Inflammatory macrophage treated with lipopolysaccharide for 4 hours (primary cell): ENCODE data around the gene SMCO3.

ENCODE experiments used
- DNase-seq: peaks from one replicate; pipeline ENCODE4 v3.0.0-alpha.2; 2020

Gene SMCO3

DNA sequence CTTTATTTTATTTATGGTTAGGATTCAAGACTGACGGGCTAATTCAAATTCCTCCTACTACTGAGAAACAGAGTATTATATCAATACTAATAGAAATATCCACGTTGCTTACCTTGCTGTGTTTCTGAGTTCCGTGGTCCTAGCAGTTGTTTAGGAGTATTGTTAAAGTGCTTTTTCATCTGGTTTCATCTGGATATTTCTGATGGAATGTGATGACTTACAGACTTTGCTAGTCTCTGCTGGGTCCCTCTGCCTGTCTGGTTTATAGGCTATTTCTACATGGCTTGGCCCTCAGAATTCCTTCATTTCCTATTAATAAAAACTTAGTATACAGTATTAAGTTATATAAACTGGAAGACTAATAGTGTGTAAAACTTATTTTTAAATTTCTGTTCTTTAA is at the start of gene SMCO3:
TSS of gene SMCO3 (minus strand) at position 169 of the 400 bp plus-strand sequence. CDS start 7,502 bp downstream, outside the sequence.
- no peak for DNase-seq

- DNase-seq = no peak
Measured at GRCh38 chr12:14860490-14860889, 46.5 kb upstream of the SMCO3 start.

DNA sequence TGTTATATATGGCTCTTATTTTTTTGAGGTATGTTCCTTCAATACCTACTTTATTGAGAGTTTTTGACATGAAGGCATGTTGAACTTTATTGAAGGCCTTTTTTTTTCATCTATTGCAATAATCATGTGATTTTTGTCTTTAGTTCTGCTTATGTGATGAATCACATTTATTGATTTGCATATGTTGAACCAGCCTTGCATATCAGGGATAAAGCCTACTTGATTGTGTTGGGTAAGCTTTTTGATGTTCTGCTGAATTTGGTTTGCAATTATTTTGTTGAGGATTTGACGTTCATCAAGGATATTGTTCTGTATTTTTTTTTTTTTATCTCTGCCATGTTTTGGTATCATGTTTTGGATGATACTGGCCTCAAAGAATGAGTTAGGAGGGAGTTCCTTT is 44.5 kb upstream of the SMCO3 start:
- no peak for DNase-seq

DNA sequence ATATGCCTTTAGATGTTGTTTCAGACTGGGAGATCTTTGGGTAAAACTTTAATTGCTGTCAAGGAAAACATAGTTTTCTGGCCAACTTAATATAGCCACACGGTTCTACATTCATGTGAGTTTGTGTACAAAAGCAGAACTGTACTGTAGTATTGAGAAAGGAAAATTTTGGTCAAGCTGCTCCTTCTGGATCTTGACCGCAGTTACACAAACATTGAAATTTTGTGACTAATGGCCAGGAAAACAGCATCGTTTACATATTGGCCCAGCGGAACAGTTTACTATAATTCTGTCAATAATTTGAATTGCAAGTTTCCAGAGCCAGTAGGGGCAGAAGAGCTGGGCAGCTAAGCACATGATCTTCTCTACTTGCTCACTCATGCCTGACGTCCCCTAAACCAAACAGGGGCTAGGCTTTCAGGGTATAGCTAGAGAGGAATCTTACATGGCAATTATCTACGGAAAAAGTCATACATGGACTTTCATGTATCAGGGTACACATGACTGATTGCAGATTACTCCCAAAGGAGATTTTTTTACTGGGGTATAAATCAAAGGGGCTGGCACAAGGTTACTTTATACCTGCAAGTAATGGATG is 40.7 kb upstream of the SMCO3 start:
- no peak for DNase-seq

DNA sequence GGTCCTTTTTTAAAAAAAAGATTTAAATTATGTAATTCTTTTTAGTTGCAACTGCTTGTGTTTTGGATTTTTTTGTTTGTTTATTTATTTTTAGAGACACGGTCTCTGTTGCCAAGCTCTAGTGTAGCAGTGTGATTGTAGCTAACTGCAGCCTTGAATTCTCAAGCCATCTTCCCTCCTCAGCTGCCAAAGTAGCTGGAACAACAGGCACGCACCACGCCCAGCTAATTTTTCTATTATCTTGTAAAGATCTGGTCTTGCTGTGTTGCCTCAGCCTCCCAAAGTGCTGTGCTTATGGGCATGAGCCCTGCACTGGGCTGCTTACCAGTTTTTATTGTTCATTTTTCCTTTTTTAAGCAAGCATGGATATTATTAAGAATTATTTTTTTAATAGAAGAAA is 40.0 kb upstream of the SMCO3 start:
- DNase-seq = no peak

DNA sequence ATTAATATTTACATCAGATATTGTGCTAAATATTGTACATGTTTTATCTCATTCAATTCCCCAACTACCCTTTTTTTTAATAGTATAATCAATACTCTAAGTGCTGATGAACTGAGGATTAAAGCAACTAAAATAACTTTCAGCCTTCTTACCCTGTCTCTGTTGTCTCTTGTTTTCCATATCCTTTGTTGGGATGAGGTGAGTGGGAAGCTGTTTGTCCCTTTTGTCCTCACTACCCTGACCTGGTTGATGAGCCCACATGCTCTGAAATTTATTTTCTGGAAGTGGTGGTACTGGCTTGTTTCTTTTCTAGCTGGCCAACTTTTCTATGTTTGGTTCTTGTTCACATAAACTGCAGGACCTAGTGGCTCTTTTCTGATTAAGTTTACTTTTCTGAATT is 38.9 kb upstream of the SMCO3 start:
- DNase-seq = no peak

- no peak for DNase-seq
Measured at GRCh38 chr12:14850929-14851663, 37.1 kb upstream of the SMCO3 start.

DNA sequence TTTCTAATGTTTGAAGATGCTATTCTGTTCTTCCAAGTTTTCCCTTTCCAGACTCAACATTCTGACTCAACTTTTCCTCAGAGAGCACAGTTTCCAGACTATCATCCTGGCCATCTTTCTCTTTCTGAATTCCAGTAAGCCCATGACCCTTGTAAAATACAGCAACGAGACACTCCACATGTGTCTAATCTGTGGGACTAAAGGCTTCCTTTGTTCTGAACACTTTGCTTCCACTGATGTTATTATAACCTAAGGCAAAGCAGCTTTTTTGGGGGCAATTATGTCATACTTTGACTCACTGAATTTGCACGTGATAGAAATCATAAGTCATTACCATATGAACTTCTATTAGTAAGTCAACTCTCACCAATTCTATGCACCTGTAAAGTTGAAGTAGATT is 35.7 kb upstream of the SMCO3 start:
- no peak for DNase-seq

- DNase-seq = no peak
Measured at GRCh38 chr12:14846876-14847580, 33.0 kb upstream of the SMCO3 start.

DNA sequence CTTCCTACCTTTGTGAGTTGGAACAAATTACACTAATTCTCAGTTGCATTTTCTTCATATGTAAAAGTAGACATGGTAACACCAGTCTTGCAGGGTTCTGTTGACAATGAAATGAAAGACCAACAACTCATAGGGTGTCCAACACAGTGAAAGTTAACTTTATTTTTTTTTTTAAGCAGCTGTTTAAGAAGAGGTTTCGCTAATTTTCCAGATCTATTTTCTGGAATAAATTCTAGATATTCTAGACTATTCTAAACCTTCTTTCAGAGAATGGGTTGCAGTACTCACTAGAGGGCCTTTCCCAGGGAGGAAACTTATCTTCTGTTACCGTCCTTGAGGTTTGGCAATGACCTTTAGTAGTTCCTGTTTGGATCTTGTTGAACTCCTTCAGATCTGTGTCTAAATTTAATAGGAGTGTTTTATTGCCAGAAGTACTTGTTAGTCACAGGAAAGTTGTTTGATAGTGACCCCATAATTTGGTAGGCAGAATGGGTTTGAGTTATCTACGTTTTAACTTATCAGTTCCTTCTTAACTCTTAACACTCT is 32.1 kb upstream of the SMCO3 start:
- peak; percentile 53 for DNase-seq

DNA sequence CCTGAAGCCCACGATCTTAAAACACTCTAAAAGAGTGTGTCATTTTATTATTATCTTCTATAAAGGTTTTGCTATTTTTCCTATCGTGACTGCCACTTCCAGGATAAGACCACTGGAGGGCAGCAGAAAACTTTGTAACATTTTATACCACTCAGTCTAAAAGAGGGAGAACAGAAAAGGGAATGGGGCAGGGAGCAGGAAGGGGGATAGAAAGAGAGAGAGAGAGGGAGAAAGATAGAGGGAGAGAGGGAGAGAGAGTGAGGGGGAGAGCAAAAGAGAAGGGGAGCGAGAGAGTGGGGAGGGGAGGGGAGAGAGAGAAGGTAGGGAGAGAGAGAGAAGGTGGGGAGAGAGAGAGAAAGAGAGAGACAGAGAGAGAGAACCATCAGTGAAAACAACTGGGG is 31.4 kb upstream of the SMCO3 start:
- DNase-seq = peak; percentile 52

DNA sequence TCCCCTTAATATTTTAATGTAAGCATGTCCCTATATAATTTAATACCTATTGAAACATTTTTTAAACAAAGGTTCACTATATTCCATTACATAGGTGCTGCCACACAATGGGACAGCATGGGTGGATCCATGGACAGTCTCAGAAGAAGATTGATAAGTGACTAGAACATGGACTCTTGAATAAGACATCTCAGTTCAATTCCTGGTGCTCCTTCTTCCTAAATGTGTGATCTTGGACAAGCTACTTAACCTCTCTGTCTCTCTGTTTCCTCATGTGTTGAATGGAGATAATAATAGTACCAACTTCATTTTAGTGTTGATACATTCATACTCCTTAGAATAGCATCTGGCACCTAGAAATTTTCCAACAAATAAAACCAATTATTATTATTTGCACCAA is 30.4 kb upstream of the SMCO3 start:
- DNase-seq = no peak

DNA sequence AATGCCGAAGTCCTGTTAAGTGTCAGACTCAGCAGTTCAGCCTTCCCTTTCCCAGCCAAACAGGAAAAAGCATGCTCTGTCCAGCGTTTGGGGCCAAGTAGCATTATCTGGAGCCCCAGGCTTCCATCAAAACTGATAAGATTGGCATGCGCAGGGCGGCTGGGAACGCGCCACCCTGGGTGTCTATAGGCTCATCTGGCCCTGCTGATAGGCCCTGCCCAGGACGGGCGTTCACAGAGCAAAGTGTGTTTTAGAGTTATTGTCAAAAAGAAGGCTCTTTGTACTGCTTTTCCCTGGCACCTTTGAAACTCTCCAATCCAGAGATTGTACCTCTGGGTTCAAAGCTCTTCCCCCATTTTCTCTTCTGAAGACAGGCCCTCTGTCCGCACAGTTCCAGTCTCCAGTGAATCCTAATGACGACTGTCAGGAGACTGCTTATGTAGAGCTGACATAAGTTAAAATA is 29.5 kb upstream of the SMCO3 start, which contains the start of gene ART4:
TSS of gene ART4 (minus strand) at position 102 of the 463 bp plus-strand sequence. CDS start 413 bp downstream, outside the sequence.
- DNase-seq = no peak

GRCh38 chr12:14842315-14842714 is 28.3 kb upstream of the SMCO3 start:
- DNase-seq = no peak

GRCh38 chr12:14841761-14842160 is 27.8 kb upstream of the SMCO3 start:
- DNase-seq = no peak

DNA sequence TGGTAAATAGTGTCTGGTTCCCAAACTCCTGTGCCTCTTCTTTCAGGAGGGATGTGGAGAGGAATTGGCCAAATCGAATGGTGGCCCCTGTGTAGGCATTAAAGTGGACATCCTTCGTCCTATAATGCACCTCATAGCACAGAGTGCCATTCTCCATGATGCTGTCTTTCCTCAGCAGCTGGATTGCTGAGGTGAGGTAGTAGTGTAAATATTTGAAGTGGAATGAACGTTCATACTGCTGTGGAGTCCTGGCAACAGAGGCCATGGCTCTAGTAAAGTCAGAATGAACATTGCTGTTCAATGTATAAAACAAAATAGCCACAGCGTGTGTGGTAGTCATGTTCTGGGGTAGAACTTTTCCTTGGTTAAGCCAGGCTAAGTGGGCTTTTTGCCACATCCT is 26.6 kb upstream of the SMCO3 start:
- DNase-seq = no peak

GRCh38 chr12:14839262-14839661 is 25.3 kb upstream of the SMCO3 start:
- no peak for DNase-seq

DNA sequence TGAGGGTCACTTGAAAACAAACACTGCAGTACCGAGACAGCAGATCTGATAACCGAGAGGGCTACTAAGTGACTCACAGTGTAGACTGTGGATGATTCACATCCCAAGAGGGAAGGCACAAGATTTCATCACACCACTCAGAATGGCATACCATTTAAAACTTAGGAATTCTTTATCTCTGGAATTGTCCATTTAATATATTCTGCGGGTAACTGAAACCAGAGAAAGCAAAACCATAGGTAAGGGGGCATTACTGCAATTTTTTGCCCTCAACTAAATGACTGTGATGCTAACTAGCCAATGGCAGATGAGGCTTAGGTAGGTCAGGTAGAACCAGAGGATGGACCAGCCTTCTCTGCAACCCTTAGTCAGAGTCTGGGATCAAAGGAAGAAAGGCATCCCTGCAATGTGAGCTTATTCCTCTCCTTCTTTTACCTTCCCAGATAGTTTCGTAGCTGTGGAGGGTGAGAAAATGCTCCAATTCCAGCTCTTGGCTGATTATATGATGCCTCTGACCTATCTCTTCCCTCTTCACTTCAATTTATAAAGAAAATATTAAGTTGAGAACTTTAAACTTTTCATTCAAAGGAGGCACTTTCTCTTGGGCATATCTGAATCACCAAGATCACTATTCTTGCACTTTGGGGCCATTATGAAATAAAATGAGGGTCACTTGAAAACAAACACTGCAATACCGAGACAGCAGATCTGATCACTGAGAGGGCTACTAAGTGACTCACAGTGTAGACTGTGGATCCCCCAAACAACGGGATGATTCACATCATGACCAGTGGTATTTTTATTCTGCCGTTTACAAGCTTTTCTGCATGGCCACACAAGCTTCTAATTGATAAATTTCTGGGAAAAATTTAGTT is 22.6 kb upstream of the SMCO3 start:
- DNase-seq = peak; percentile 49

DNA sequence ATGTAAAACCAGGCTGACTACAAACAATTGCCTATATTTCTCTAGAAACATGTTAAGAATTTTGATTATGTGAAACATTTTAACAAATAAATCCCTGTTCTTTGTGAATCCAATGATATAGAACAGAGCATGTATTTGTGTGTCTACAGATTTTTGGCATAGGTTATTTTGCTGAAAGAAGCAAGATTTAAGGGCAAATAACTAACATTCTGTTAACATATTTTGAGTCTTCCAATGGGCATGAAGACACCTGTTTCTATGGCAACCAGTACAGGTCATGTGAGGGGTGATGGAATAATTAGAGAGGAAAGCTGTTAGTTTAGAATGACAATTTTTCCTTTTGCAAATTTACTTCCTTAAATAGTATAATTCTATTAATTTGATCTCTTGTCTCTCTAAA is 20.5 kb upstream of the SMCO3 start:
- DNase-seq = no peak

GRCh38 chr12:14833952-14834351 is 20.0 kb upstream of the SMCO3 start:
- no peak for DNase-seq

- no peak for DNase-seq
Measured at GRCh38 chr12:14833336-14833735, 19.4 kb upstream of the SMCO3 start.

DNA sequence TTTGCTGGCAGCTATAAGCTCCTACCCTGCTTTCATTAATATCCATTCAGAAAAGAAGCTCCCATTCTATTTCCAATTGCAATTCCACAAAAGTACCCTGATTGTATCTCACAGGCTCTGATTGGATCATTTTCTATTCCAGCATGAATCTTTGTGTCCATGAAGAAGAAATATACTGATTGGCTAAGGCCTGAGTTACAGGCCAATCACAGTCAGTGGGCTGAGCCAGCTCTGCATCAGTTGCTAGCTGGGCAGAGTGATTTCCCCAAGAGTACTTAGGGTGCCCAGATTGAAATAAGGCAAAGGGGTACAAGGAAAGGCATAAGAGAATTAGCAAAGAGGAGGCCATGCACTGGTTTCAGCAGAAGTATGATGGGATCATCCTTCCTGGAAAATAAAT is 14.9 kb upstream of the SMCO3 start:
- peak; percentile 14 for DNase-seq

- no peak for DNase-seq
Measured at GRCh38 chr12:14827043-14827442, 13.1 kb upstream of the SMCO3 start.
